AG10803 (cell line): Measurements from ENCODE around the gene CISH.

Experiments
- DNase-seq: peaks from one replicate; pipeline ENCODE4 v3.0.0; 2010; ENCODE audit warnings: low read depth
- H3K4me3 ChIP-seq: 2 replicates; pipeline ENCODE4 v1.5.1; 2011; ENCODE audit warnings: mild to moderate bottlenecking, low read length, control low read depth
- TF ChIP-seq, protein P1 (sequence below): conservative IDR thresholded peaks from 2 replicates; pipeline ENCODE4 v1.5.1; 2011; ENCODE audit warnings: mild to moderate bottlenecking, low read length, control low read depth, inconsistent platforms

CISH gene

DNA sequence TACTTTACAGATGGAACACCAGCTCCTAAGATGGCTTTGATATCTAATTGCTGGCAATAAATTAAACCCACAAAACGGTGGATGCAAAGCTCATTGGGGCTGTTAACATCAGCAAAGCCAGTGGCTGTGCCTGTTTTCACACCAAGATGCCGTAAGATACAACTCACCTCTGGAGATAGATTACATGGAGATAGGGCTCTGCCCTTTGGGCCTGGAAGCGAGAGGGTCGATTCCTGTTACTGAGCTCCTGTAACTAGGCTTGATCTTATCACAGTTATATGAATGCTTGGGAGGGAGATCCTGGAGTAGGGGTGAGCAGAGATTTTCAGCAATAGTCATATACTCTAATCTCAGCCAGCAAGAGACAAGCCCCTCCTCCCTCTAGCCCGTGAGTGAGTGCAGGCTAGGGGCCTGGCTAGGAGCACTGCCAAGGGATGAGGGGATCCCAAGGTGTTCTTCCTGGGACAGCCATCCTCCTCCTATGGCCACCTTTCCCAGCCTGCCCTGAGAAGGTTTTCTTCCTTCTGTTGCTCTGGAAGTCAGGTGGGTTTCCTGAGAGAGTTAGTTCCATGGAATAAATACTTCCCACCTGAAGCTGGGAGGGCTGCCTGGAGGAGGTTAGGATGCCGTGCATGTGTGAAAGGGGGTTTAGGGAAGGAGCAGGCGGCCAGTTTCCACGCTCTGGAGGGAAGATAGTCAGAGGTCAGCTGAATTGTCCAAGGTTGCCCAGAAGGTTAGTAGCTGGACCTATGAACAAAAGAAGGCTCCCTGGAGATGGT, 45.0 kb upstream of the CISH start:
- no peak for DNase-seq
- no peak overlapping the region for H3K4me3 ChIP-seq
- TF ChIP-seq, protein P1, sequence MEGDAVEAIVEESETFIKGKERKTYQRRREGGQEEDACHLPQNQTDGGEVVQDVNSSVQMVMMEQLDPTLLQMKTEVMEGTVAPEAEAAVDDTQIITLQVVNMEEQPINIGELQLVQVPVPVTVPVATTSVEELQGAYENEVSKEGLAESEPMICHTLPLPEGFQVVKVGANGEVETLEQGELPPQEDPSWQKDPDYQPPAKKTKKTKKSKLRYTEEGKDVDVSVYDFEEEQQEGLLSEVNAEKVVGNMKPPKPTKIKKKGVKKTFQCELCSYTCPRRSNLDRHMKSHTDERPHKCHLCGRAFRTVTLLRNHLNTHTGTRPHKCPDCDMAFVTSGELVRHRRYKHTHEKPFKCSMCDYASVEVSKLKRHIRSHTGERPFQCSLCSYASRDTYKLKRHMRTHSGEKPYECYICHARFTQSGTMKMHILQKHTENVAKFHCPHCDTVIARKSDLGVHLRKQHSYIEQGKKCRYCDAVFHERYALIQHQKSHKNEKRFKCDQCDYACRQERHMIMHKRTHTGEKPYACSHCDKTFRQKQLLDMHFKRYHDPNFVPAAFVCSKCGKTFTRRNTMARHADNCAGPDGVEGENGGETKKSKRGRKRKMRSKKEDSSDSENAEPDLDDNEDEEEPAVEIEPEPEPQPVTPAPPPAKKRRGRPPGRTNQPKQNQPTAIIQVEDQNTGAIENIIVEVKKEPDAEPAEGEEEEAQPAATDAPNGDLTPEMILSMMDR: no peak

DNA sequence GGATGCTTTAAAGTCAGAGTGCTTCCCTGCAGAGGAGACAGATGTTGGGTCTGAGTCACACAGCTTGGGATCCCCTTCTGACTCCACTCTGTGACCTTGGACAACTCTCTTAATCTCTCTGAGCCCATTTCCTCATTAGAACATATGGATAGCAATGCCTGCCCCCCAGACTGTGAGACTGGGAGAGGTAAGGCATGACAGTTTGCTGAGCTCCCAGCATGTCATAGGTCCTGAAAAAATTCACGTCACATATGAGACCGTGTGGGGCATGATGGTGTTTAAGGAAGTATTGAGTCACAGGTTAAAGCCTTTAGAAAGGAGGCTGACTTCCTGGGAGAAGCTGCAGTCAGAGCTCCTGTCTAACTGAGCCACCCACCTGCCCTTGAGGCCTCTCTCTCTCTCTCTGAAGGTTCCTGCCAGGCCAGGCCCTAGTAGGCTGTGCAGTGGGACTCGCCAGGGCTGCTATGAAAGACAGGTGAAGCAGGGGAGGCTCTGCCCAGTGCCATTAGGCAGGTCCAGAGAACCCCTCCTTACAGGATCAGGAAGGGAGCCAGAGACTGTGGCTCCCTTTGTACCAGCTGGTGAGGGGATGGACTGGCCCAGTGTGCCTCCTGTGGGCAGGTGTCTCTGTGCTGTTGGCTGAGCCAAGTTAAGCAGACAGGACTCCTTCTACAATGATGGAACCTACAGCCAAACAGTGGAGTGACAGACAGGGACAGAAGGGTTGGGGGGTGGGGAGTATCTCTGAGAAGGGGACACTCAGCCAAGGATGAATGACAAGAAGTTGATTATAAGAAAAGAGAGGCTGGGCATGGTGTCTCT, 43.6 kb upstream of the CISH start:
- TF ChIP-seq, protein P1: no peak
- no peak for DNase-seq
- no peak overlapping the region for H3K4me3 ChIP-seq

DNA sequence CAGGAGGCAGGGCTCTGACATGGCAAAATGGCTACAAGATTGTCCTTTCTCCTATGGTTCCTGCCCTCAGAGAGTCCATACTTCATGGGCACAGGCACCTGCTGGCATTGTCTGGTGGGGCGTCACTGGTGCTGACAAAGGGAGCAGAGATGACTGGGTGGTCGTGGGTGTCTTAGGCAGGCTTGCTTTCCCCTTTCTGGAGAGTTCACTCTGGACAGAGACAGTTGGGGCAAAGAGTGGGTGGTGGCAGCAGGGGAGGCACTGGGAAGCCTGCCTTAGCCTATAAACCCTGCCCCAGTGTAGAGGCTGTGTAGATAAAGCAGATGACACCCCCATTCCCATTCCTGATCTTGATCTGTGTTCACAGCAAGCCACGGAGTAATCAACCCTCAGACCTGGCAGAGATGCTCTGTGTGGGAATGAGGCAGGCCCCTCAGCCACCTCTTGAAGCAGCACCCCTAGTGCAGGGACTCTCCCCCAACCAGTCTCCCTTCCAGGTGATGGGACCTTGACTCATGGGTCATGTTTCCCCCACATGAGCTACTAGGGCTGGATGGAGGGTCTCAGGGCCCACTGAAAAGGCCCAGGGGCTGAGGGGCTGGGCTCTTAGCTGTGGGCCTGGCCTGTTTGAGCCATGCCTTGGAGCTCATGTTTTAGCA, 42.5 kb upstream of the CISH start:
- no peak overlapping the region for H3K4me3 ChIP-seq
- no peak for DNase-seq
- TF ChIP-seq, protein P1: no peak

- TF ChIP-seq, protein P1: peak; percentile 32; the same call in 1 of the 2 replicates
- DNase-seq: no peak
Observed at GRCh38 chr3:50652709-50653108, 41.1 kb upstream of the CISH start.

GRCh38 chr3:50651920-50652529, 40.5 kb upstream of the CISH start:
- TF ChIP-seq, protein P1: no peak
- DNase-seq: no peak
- H3K4me3 ChIP-seq: no peak overlapping the region

More at GRCh38 chr3:50652709-50653108, 41.1 kb upstream of the CISH start:
- H3K4me3 ChIP-seq: no peak overlapping the region

DNA sequence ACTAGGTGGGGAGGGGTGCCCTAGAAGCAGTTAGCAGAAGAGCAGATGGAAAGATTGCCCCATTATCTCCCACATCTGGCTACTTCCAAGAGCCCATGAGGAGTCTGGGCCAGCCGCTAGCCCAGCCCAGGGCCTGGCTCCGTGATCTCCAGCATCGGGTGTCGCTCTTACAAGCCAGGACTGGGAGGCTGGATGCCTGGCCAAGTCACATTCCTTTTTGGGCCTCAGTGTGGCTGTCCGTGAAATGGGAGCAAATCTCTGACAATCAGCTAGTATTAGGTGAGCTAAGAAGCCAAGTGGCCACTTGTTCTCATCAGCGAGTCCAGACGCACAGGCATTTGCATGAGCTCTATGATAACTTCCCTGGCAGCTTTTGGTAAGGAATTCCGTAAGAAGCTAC, 39.9 kb upstream of the CISH start:
- TF ChIP-seq, protein P1: no peak
- H3K4me3 ChIP-seq: no peak overlapping the region
- no peak for DNase-seq
